C4-2B (cell line): ENCODE measurements around the gene MESP2.

Source experiments
- H3K27ac ChIP-seq: fragments of 450-650 bp; 2 replicates; pipeline ENCODE4 v1.5.1; 2017
- ZFX ChIP-seq: fragments of 450-650 bp; IDR thresholded peaks from 2 replicates; pipeline ENCODE4 v1.6.1; 2017
- TF ChIP-seq, protein P1 (sequence below): fragments of 450-650 bp; conservative IDR thresholded peaks from 2 replicates; pipeline ENCODE4 v1.5.1; 2017; ENCODE audit warnings: mild to moderate bottlenecking

MESP2 gene

DNA sequence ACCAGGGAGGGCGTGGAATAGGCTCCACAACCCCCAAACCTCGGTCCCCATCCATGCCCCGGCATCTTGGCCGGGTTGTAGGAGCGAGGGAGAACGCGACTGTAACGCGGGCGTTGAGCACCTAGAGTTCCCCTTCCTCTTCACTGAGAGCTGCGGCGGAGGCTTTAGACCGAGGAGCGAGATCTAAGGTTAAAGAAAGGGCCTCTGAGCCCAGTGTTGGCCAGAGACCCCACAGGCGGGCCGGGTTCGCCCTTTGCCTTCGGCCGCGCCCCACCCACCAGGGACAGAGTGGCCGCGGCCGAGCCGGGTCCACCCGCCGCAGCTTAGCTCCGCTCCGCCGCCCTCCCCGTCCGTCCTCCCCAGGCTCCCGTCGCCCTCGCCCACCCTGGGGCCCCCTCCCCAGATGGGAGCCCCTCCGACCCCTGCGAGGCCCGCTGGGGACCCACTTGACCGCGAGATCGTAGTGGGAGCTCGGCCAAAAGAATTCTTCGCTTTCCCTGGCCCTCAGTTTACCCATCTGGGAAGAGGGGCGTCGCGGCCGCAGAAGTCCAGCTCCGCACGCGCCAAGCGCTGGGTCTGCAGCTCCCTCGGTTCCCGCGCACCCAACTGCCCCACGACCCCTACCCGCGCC lies 38.1 kb downstream of the MESP2 start:
- TF ChIP-seq, protein P1, sequence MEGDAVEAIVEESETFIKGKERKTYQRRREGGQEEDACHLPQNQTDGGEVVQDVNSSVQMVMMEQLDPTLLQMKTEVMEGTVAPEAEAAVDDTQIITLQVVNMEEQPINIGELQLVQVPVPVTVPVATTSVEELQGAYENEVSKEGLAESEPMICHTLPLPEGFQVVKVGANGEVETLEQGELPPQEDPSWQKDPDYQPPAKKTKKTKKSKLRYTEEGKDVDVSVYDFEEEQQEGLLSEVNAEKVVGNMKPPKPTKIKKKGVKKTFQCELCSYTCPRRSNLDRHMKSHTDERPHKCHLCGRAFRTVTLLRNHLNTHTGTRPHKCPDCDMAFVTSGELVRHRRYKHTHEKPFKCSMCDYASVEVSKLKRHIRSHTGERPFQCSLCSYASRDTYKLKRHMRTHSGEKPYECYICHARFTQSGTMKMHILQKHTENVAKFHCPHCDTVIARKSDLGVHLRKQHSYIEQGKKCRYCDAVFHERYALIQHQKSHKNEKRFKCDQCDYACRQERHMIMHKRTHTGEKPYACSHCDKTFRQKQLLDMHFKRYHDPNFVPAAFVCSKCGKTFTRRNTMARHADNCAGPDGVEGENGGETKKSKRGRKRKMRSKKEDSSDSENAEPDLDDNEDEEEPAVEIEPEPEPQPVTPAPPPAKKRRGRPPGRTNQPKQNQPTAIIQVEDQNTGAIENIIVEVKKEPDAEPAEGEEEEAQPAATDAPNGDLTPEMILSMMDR, result no peak
- TF ChIP-seq ZFX, result no peak
- no peak overlapping the region for H3K27ac ChIP-seq

DNA sequence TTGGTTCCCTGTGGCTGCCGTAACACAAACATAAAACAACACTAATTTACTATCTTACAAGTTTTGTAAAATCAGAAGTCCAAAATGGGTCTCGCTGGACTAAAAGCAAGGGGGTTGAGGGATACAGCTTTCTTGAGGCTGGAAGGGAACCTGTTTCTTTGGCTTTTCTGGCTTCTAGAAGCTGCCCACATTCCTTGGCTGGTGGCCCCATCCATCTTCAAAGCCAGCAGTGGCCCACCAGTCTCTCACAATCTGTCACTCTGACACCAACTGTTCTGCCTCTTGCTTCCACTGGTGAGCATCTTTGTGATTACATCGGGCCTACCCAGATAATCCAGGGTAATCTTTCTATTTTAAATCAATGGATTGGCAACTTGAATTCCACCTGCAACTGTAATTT lies 39.6 kb downstream of the MESP2 start:
- no peak overlapping the region for H3K27ac ChIP-seq
- TF ChIP-seq ZFX, result no peak
- TF ChIP-seq, protein P1, result no peak

DNA sequence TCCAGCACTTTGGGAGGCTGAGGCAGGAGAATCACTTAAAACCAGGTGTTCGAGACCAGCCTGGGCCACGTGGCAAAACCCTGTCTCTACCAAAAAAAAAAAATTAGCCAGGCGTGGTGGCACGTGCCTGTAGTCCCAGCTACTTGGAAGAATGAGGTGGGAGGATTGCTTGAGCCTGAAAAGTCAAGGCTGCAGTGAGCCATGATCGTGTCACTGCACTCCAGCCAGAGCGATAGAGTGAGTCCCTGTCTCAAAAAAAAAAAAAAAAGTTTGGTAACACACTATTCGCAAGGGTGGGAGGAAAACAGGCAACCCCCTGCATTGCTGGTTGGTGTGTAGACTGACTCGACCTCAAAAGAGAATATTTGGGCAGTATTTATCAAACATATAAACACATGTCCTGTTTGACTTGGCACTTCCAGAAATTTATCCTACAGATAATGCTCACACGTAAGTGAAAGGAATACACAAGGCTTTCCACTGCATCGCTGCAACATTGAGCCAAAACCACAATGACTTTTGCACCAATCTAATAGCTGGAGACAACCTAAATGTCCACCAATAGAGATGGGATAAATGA lies 41.7 kb downstream of the MESP2 start:
- peak overlapping the region; percentile 22 for H3K27ac ChIP-seq
- TF ChIP-seq, protein P1, result no peak
- no peak for TF ChIP-seq ZFX

DNA sequence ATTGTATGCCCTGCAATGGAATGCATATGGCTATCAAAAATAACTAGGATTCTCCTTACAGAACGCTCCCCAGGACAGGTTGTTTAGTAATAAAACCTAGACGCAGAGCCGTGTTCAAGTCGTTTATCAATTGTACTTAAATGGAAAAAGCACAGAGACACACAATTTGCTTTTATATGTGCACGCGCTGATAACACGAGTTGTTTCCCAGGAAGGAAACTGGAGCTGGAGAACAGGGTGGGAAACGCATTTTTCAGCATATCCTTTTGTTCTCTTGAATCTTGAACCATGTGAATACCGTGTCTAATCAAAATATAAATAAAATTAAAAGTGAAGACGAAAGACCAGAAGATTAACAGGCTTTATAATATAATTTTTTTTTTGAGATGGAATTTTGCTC lies 42.2 kb downstream of the MESP2 start:
- H3K27ac ChIP-seq, result no peak overlapping the region
- TF ChIP-seq, protein P1, result no peak
- TF ChIP-seq ZFX, result no peak

DNA sequence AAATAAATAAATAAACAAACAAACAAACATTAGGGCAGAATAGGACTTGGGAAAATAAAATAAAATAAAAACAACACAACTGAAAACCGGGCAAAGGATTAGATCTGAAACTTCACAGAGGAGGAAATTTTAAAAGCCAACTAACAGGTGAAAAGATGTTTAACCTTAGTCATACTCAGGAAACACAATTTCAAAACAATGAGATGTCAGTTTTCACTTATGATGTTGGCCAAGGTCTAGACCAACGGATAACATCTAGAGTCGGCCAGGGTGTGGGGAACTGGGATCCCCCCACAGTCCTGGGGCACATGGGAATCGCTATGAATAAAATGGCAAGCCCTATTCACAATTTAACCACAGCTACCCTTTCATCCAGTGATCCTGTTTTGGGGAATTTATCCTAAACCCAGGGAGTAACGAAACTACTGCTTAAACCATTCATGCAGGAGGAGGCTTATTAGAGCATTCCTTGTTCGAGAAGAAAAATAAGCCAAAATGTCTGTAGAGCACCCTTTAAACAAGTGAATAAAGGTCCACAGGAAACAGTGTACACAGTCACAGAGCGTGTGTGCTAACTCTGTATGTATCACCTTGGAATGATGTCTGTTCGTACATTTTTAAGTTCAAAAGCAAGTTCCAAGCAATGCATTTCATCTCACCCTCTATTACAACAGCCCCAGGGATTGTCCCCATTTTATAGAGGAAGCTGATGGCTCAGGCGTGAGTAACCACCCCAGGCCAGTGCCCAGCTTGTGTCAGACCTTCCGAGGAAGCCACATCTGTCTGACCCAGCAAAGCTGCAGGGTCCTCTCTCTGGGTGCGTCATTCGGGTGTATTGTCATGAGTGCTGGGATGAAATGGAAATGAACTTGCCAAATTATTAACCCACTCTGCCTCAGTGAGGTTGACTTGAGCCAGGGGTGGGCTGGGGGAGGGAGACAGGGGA lies 44.8 kb downstream of the MESP2 start:
- TF ChIP-seq ZFX, result no peak
- TF ChIP-seq, protein P1, result no peak
- H3K27ac ChIP-seq, result no peak overlapping the region

DNA sequence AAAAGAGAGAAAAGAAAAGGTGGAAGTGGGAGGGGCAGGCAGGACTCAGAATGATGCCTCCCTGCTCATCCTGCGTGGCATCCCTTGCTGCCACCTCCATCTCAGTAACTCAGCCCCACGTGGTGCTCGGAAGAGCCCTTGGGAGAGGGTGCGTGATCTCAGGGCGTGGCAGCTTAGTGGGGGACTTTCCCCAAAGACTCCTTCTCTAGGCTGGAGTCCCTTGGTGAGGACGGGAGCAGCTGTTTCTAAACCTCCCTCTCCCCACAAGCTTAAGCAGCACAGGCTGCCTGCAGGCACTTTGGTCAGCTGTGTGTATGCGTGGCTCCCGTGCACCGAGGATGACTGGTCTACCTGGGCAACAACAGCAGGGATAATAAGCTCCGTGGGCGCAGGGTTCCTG lies 45.9 kb downstream of the MESP2 start:
- H3K27ac ChIP-seq, result no peak overlapping the region
- TF ChIP-seq ZFX, result no peak
- TF ChIP-seq, protein P1, result no peak

DNA sequence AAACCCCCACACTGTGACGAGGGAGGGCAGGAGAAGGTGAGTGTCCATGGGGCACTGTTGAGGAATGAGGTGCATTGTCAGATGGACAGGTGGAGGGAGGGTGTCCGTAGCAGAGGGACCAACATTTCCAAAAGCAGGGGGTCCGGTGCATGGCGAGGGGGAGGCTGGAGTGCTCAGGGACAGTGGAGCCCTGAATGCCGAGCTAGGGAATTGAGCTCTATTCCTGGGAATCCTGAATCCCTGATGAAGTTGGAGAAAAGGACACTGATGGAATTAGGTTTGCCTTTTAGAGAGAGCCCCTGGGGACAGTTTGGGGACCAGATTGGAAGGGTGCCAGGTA lies 46.4 kb downstream of the MESP2 start:
- H3K27ac ChIP-seq, result no peak overlapping the region
- TF ChIP-seq ZFX, result no peak
- TF ChIP-seq, protein P1, result no peak
